Fibroblast of peridontal ligament (primary cell): ENCODE data around the gene DCBLD2.
"Not testable (repeated sequence)": the region's sequence is repeated elsewhere in the genome, so short reads cannot be mapped to it uniquely, and the experiment has no call there.

Experiments
- DNase-seq: peaks from one replicate; pipeline ENCODE4 v3.0.0-alpha.2; 2010; ENCODE audit errors: extremely low read depth

Gene DCBLD2

DNA sequence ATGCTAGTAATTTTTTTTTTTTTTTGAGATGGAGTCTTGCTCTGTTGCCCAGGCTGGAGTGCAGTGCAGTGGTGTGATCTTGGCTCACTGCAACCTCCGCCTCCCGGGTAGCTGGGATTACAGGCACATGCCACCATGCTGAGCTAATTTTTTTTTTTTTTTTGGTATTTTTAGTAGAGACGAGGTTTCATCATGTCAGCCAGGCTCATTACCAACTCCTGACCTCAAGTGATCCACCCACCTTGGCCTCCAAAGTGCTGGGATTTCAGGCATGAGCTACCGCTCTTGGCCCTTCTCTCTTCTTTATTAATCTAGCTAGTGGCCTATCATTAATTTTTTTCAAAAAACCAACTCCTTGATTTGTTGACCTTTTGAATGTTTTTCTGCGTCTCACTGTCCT lies 70.4 kb downstream of the DCBLD2 start:
- DNase-seq = not testable (repeated sequence)

DNA sequence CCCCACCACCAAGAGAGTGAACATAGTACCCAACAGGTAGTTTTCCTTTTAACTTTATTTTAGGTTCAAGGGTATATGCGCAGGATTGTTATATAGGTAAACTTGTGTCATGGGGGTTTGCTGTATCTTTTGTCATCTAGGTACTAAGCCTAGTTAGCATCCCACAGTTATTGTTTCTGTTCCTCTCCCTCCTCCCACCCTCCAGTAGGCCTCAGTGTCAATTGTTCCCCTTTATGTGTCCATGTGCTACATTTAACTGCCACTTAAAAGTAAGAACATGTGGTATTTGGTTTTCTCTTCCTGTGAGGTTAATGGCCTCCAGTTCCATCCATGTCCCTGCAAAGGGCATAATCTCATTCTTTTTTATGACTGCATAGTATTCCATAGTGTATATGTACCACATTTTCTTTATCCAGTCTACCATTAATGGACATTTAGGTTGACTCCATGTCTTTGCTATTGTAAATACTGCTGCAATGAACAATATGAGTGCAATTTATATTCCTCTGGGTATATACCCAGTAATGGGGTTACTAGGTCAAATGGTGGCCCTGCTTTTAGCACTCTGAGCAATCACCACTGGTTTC lies 72.2 kb downstream of the DCBLD2 start:
- DNase-seq = no peak

DNA sequence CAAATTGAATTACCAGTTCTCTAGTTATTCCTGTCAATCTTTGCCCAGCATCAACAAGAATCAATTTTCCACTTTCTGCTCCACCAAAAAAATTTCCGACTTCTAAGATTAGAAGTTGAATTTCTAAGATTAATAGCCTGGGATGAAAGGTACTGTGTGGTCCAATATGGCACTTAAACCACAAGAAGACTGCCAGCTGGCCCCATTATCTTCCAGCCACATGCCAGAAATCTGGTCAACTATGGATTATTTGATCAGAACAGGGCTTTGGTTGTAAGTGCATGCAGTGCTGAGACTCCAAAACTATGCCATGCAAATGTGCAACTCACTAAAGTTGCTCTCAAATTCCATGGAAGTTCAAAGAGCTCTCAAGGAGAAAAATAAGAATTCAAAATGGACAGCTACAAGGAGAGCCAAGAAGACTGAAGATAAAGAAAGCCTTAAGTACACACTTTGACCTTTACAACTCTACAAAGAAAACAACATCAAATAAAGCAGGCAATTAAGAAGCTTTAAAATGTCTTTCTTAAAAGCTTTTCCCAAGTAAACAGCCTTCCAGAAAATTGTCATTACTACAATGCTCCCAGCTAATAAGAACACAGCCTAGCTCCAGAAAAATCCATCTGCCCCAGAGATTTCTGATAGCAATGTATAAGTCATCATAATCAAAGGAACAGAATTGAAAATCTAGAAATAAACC lies 74.1 kb downstream of the DCBLD2 start:
- DNase-seq = peak; percentile 35

DNA sequence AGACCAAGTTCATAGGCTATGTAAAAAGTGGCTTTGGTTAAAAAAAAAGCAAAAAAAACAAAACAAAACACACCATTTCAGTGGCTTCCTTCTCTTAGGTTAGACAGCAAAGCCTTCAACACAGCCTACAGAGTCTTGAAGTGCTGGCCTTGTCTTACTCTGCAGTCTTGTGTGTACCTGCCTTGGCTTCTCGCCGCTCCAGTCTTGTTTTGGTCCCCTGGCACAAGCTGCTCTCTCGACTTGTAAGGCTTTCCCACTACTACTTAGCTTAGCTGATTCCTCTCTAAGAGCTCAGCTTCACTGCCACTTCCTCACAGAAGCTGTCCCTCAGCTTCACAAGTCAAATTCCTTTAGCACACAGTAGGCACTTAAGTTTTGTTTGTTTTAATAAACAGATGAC lies 75.4 kb downstream of the DCBLD2 start:
- no peak for DNase-seq

DNA sequence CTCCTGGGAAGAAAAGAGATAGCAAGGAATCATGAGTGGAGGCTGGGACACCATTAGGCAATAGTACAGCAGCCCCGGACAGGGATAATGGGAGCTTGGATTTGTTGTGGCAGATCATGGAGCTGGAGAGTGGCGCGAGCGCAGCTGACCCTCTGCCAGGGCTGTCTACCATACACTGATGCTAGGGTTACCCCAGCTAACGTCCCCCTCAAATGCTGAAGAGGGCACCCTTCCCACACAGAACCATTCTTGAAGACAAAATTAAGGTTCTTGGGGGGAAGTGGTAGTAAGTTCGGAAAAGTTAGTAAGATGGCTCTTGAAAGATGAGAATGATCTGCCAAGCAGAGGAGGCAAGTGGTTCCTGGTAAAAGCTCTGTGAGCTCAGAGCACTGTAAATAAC lies 77.2 kb downstream of the DCBLD2 start:
- peak; percentile 52 for DNase-seq

DNA sequence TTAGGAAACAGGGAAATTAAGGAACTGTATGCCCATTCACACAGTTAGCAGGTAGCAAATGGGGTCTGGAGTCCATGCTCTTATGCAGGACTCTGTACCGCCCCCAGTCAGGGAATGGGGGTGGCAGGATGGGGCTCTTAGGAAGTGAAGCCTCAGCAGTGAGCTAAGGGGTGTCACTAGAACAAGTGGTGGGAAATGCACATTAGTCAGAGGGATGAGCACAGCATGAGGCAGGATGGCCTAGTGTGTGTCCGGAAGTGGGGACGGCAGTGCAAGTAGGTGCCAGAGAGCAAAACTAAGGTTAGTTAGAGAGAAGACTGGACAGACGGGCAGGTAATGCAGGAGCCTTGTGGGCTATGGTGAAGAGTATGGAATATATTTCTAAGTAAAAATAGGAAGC lies 77.7 kb downstream of the DCBLD2 start:
- DNase-seq = no peak

DNA sequence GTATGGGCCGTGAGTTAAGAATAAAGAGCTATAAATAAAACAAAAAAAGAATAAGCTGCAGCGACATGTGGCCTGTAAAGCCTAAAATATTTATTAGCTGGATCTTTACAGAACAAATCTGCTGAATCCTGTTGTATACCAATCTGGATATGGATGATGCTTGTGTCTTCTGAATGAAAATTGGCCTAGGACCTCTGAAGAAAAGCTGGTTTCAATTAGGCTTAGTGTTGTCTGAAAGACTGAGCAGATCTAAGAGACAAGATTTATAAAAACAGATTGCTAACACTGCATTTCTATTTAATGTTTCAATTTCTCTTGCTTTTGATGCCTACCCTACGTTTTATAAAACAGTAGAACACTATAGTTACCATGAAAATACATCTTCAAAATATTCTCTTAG lies 80.4 kb downstream of the DCBLD2 start:
- peak; percentile 65 for DNase-seq

DNA sequence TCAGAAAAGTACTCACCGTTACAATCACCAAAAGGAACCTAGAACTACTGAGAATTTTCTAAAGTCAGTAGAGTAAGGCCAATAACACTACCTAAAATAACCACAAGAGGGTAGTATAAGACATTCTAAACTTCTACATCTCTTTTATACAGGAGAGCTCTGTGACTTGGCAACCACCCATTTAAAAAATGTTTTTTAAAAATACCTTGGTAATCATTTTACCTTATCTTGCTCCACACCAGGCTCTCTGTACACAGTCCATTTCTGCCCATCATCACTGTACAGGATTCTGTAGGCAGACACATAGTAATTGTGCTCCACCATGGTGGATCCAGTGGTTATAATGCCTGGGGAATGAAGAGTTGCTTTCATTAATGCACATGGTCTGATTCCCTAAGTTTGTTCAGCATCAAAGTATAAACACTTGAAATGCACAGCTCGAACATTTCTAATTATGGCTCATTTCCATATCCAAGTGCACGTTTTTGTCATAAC lies 83.9 kb downstream of the DCBLD2 start:
- DNase-seq = peak; percentile 82

DNA sequence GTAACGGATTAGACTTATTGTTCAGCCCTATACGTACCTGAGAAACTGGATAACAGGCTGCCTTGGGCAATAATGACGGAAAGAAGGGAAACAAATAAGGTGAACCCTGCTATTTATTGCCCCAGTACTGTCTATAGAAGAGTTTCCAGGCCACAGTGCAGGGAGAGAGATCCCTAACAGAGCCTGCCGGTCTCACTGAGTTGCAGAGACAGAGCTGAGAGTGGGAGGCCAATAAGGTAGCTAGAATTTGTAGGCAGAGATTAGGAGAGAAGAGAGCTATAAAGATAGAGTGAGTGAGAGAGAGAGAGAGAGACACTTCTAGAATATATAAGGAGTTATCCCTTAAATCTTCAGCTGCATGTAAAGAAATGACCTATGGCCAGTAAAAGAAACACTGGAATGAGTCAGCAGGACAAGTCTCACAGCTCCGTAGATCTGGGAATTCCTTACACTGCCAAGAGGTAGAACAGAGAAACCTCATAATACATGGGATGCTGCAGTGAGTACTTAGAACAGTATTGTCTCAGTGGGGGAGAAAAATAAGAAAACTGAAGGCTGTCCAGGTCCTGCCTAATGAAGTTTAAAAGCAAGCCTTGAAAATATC lies 86.6 kb downstream of the DCBLD2 start:
- peak; percentile 72 for DNase-seq

DNA sequence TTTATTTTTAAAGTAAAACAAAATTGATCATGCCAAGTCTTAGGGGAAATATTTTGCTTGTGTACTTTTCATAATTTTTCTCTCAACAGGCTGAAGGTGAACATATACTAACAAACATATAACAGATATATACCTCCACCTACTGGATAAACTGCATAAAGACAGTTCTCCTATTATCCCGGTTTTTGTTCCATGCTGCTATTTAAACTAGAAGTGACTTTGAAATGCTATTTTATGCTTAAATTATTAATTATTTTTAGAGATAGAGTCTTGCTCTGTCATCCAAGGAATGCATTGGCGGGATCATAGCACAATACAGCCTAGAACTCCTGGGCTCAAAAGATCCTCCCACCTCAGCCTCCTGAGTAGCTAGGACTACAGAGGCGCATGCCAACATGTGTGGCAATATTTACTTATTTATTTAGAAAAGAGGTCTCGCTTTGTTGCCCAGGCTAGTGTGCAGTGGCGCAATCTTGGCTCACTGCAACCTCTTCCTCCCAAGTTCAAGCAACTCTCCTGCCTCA lies 88.6 kb downstream of the DCBLD2 start:
- DNase-seq = peak; percentile 62

DNA sequence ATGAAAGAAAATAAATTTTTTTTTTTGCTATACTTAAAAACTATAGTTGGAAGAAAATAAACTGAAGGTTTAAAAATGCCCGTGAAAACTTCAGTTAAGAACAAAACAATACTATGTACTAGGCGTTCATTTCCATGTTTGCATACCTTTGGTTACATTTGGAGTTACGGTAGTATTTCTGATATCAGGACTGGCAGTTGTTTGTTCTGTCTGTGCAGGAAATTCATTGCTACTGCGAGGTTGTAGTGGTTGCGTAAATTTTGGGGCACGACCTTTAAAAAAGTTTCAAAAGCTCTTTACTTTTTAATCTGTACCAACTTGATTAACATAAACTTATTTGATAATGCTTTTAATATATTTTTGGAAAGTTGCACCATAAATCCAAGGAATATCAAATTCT lies 90.4 kb downstream of the DCBLD2 start:
- no peak for DNase-seq

DNA sequence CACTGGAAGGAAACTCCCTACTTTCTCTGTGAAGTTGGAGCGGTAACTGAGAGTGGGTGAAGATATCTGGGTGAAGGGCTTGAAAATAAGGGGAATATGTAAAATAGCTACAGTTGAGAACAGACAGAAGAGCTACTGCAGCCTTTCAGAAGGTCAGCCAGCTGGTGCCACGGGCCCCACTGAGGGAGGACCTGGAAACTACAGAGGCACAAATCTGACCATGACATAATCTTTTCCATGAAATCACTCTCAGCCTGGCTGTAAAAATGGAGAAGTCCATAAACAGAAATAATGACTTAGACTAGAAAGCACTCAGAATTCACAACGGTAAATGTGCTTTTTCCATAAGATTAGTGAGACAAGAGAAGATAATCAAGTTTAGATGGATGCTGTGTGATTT lies 91.9 kb downstream of the DCBLD2 start:
- DNase-seq = no peak

DNA sequence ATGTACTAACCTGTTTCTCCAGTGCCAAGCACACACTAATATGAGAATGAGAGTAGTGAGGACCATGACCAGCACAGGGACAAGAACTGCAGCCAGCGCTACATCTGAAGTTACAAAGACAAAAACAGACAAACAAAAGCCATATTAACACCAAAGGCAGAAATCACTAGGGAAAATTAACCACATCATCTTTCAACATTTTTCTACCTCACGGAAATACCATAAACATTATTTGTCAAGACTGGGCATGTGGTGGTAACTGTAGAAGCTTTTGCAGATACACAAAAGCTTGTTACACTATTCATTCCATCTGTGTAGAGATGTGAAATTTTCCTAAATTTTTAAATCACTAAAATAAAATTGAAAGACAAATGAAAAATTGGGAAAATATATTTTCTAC lies 93.4 kb downstream of the DCBLD2 start:
- no peak for DNase-seq

DNA sequence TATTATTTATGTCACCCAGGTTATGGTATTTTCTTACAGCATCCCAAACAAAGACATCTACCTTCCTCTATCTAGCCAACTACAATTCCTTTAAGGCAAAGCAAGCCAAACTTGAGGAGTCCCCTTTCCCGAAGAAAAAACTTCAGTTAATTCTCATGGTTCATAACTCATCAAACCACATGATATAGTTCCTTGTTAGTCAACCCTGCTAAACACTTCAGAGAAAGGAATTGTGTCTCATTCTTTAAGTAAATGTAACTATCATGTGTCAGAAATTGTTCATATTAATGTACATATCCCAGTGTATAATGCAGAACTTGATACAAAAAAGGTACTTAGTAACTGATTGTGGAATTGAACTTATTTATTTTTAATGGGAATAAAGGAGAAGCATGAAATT lies 93.9 kb downstream of the DCBLD2 start:
- DNase-seq = no peak

DNA sequence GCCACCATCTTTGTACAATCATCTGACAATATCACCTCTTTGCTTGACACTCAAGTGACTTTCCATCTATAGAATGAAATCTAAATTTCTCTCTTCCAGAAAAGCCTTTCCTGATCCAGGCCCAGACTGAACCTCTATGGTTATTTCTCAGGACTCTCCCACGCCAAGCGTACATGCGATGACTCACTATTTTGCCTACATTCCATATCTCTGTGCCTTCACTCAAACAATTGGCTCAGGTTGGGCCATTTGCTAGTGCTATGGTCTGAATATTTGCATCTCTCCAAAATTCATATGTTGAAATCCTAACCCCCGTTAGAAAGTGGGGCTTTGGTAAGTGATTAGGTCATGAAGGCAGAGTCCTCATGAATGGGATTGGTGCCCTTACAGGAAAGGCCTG lies 94.5 kb downstream of the DCBLD2 start:
- DNase-seq = no peak

DNA sequence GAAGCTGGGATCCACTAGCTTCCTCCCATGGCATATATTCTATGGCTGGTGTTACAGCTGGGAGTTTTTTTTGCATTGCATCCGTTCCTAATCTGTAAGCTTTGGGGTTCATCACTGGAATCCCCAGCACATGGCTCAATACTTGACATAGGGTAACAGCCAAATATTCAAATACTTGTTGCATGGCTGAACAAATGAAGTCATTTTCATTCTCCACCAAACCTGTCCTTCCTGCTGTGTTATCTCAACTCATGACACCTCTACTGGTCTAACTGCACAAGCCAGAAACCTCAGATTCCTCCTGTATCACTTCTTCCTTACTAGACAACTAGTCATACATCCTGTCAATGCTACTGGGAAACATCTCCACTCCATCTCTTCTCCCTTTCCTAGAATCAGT lies 95.0 kb downstream of the DCBLD2 start:
- DNase-seq = no peak

DNA sequence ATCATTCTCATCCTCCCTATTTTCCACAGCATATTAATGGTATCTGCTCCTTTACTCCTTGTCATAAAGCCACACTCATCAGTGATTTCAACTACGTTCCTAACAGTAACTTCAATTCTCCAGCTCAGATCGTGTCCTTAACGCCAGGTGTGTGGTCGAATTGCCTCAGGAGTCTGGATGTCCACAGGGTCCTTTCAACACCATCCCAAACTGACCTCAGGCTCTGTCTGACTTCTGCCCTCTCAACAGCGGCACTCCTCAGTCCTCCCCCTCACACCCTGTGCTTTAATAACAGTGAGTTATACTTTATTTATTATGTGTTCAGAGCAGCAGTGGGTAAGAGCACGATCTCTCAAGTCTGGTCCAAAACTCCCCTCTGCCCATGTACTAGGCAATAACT lies 95.9 kb downstream of the DCBLD2 start:
- no peak for DNase-seq

DNA sequence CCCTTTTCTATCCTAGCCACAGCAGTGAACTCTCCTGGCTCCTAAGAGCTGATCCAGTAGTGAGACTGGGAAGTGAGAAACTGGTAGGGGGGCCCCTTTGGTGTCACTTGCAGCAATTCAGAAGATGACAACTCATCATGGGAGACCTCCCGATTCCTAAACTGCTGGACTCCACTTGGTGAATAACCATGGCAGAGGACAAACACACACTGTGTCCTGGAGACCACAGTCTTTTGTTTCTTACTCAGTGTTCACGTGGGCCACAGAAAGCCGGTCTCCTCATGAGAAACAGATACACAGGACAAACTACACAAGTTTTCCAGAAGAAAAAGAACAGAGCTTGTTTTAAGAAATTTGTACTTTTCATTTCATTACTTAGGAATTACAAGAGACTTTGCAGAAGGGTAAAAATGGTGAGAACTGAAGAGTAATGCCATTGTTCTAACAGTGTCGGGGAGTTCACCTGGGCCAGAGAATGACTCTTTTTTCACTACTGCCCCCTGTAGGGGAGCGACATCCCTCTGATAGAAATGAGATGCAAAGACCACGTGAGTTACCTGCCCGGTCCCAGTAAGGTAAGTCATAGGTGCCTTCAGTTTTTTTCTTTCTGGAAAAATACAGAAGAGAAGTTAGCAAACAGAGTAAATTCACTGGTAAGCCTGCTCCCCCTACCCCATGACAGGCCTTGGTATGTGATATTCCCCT lies 100.3 kb downstream of the DCBLD2 start:
- no peak for DNase-seq

DNA sequence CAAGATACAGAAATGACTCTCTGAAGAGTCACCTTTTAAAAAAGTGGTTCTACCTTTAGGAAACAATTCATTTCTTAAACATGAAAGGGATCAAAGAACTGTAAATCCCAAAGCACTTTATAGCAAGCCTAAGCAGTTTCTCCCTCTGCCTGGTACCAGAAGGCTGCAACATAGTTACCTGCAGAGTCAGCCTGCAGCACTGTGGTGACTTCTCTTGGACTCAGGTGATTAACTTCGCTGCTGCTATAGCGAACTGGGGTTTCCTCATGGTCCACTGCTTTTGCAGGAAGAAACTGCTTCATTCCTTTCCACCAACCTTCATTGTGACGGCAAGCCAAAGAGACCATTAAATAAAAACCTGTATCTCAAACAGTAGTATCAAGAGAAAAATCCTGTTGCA lies 101.1 kb downstream of the DCBLD2 start:
- DNase-seq = no peak

DNA sequence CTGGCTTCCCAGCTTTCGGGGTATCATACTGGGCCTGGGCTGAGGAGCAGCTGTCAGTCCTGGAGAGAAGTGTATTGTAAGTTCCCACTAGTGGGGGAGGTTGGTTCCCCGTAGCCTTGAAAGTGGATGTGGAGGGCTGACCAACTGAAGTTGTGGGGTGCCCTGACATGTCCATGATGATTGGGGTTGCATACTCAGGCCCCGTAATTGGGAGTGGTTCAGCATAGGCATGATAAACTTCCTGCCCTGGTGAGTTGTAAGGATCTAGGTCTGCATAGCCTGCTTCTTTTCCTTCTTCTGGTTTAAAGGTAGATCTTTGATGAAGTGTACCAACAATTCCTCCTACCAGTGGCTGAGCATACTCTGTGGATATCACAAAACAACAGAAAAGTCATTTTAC lies 102.0 kb downstream of the DCBLD2 start:
- no peak for DNase-seq

DNA sequence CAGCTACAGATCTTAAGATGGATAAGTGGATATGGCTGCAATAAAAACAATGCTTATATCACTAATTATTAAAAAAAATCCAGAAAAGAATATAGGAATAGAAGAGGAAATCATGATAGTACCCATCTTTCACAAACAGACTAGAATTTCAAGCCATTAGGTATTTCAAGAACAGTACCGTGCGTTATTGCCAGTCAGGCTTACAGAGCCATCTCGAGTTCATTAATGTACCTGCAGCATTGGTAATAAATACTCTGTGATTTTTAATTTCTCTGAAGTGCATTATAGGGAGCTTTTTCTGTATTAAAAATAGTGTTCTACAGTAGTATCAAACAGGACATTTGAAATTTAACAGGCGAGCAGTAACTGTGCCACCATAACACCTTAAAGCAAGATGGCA lies 102.7 kb downstream of the DCBLD2 start:
- no peak for DNase-seq

DNA sequence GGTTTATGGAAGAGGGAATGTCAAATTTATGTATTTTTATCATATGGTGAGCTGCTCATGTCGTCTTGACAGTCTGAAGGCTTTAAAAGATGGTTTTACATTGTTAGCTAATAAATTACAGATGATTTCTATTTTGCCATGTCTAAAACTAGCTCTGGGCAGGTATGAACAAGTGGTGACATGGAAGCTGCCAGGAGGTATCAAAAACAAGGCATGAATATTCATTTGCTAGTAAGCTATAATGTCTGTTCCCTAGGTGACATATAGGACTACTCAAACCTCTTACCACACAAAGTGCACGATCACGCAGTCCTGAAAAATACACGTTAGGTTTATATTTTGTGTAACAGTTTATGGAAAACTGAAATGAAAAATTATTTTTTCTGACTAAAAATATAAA lies 103.6 kb downstream of the DCBLD2 start:
- no peak for DNase-seq

DNA sequence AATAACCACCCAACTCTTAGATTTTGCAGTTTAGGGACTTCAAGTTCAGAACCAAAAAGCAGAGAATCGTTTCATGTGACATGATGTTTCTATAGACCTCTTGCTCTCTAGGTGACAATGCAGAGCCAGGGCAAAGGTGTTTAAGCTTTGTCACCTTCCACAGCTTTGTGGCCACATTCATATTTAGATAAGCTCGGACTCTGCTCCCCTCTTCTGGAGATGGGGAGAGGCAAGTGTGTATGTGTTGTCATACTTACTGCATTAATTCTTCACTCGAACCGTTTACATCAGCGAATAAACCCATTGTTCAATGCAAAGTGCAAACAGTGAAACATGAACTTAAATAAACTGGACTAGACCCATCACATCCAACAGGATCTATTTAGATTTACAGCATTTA lies 105.2 kb downstream of the DCBLD2 start:
- DNase-seq = no peak
